H1 (cell line): Measurements from ENCODE around the gene HERC4. TPM values are rescaled to one million over a fixed set of nuclear protein-coding genes. Genes with fewer than 3 reads are reported as not detected.
A peak's percentile ranks its signal among the peaks of the same experiment; 100 is the strongest.

Experiments
- BCL11A ChIP-seq, 2 experiments: IDR thresholded peaks; one replicate each; pipeline ENCODE4 v1.6.1; 2011; ENCODE audit warnings: low read depth in 2 of 2, low read length in 2 of 2, mild to moderate bottlenecking in 2 of 2
- CBX8 ChIP-seq: fragments of 300-800, 300-1000 bp; sonication (generic); IDR thresholded peaks from 2 replicates; pipeline ENCODE4 v1.7.1; 2016; ENCODE audit warnings: low read depth, low read length, borderline replicate concordance
- CHD2 ChIP-seq: IDR thresholded peaks from 2 replicates; pipeline ENCODE4 v1.6.1; 2012; ENCODE audit warnings: low read length, improper control_type of control experiment
- EP300 ChIP-seq, 2 experiments: IDR thresholded peaks; 1 replicate in 1 of 2; 2 replicates in 1 of 2; pipeline ENCODE4 v1.6.1; 2011 to 2012; ENCODE audit warnings: low read depth in 2 of 2, low read length in 2 of 2, mild to moderate bottlenecking in 2 of 2, borderline replicate concordance in 1 of 2, inconsistent platforms in 1 of 2, moderate library complexity in 1 of 2
- MAFK ChIP-seq: IDR thresholded peaks from 2 replicates; pipeline ENCODE4 v1.6.1; 2012; ENCODE audit warnings: low read depth, mild to moderate bottlenecking, improper control_type of control experiment, low read length
- POLR2A ChIP-seq, 2 experiments: IDR thresholded peaks; 1 replicate in 1 of 2; 2 replicates in 1 of 2; pipeline ENCODE4 v1.6.1; 2011; ENCODE audit warnings: low read depth in 2 of 2, low read length in 2 of 2, mild to moderate bottlenecking in 2 of 2; ENCODE audit errors: control extremely low read depth in 1 of 2
- POU5F1 ChIP-seq: IDR thresholded peaks from 2 replicates; pipeline ENCODE4 v1.6.1; 2011; ENCODE audit warnings: low read depth, mild to moderate bottlenecking, low read length, moderate library complexity
- RAD21 ChIP-seq, 2 experiments: IDR thresholded peaks in 1 of 2; conservative IDR thresholded peaks in 1 of 2; 2 replicates each; pipeline ENCODE4 v1.6.1; 2011; ENCODE audit warnings: low read depth in 2 of 2, low read length in 2 of 2, improper control_type of control experiment in 1 of 2, inconsistent platforms in 1 of 2, mild to moderate bottlenecking in 1 of 2, moderate library complexity in 1 of 2
- SIN3A ChIP-seq, 2 experiments: IDR thresholded peaks in 1 of 2; conservative IDR thresholded peaks in 1 of 2; 2 replicates each; pipeline ENCODE4 v1.6.1; 2011 to 2012; ENCODE audit warnings: low read length in 2 of 2, improper control_type of control experiment in 1 of 2, low read depth in 1 of 2, mild to moderate bottlenecking in 1 of 2
- SIRT6 ChIP-seq: IDR thresholded peaks from one replicate; pipeline ENCODE4 v1.7.1; 2012; ENCODE audit warnings: low read length, inconsistent platforms
- SIX5 ChIP-seq: IDR thresholded peaks from 2 replicates; pipeline ENCODE4 v1.6.1; 2011; ENCODE audit warnings: mild to moderate bottlenecking, low read depth, low read length
- SP1 ChIP-seq: IDR thresholded peaks from 2 replicates; pipeline ENCODE4 v1.6.1; 2011; ENCODE audit warnings: low read depth, low read length
- SRF ChIP-seq: IDR thresholded peaks from 2 replicates; pipeline ENCODE4 v1.6.1; 2011; ENCODE audit warnings: mild to moderate bottlenecking, low read depth, low read length, moderate library complexity
- TAF1 ChIP-seq: IDR thresholded peaks from 2 replicates; pipeline ENCODE4 v1.6.1; 2011; ENCODE audit warnings: mild to moderate bottlenecking, low read depth, low read length
- TCF12 ChIP-seq: IDR thresholded peaks from 2 replicates; pipeline ENCODE4 v1.6.1; 2011; ENCODE audit warnings: low read depth, mild to moderate bottlenecking, low read length
- YY1 ChIP-seq: IDR thresholded peaks from 2 replicates; pipeline ENCODE4 v1.6.1; 2011; ENCODE audit warnings: low read depth, mild to moderate bottlenecking, low read length
- ZNF274 ChIP-seq: IDR thresholded peaks from 2 replicates; pipeline ENCODE4 v1.7.0; 2012; ENCODE audit warnings: low read length, borderline replicate concordance; ENCODE audit errors: extremely low read depth
- polyA plus RNA-seq, 7 experiments: library from polyadenylated mRNA; depleted of rRNA in 3 of 7; stranded (reverse) in 5 of 7; unstranded in 2 of 7; fragments of >200 nt in 5 of 7; fragments of 200-250 nt in 2 of 7; gene quantifications; 1 replicate in 5 of 7; 2 replicates in 1 of 7; 4 replicates in 1 of 7; pipeline versions ENCODE4 v1.2.1 to v1.2.3, GENCODE V29; 2011 to 2013; ENCODE audit warnings: missing spikeins in 2 of 7, mixed read lengths in 2 of 7
- total RNA-seq: library from RNA; stranded (reverse); fragmentation: NEBNext Ultra II Directional; extraction: Animal tissue kit (Norgen Biotek cat#: 25700); gene quantifications from 2 replicates; pipeline ENCODE4 v1.2.1, GENCODE V29; 2021
- TF ChIP-seq, protein P1 (sequence below): IDR thresholded peaks from 2 replicates; pipeline ENCODE4 v1.6.1; 2012; ENCODE audit warnings: inconsistent platforms

The HERC4 gene
- total and polyA plus RNA-seq, 2 of the 8 experiments (the other 6 are each of a cell fraction or from before 2014, with no cell fraction given) = 7.5 to 44.0 TPM

DNA sequence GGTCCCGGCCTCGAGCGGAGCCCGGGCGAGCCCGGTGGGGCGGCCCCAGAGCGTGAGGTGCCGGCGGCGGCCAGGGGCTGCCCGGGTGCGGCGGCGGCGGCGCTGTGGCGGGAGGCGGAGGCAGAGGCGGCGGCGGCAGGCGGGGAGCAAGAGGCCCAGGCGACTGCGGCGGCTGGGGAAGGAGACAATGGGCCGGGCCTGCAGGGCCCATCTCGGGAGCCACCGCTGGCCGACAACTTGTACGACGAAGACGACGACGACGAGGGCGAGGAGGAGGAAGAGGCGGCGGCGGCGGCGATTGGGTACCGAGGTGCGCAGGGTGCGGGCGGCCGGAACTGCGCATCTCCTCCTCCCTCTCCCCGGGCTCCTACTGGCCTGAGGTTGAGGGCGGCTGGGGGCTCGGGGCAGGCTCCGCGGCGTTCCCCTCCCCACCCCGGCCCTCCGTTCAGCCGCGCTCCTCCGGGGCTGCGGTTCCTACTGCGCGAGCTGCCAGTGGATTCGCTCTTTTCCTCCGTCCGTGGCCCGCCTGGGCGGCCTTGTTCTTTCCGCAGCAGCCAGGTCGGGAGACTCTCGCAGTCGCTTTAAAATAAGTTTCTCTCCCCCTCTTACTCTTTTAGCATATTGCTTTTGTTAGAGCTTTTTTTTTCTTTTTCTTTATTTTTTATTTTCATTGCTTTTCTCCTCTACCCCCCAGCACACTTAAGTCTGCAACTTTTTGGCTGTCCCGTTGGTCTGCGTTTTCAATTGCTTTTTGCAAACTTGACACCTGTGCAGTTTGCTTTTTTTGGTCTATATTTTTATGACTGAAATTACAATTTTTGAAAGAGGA is 190.0 kb downstream of the HERC4 start (continued):
- TF ChIP-seq YY1 = no peak
- TF ChIP-seq, protein P1, sequence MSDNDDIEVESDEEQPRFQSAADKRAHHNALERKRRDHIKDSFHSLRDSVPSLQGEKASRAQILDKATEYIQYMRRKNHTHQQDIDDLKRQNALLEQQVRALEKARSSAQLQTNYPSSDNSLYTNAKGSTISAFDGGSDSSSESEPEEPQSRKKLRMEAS = peak; percentile 20; the same call in 1 of the 2 replicates
- TF ChIP-seq SP1 = no peak
- TF ChIP-seq BCL11A (IDR thresholded peaks at IDR 0.05; ENCODE audit: low read depth in 2 of 2, low read length in 2 of 2) = no peak
- TF ChIP-seq MAFK = no peak
- TF ChIP-seq CHD2 = no peak
- TF ChIP-seq CBX8 = no peak
- no peak for TF ChIP-seq SIX5
- TF ChIP-seq POLR2A (IDR thresholded peaks at IDR 0.05; ENCODE audit: control extremely low read depth in 1 of 2, low read depth in 2 of 2, low read length in 2 of 2) = peak in 1 of 2 experiments; percentile 37; a peak in 1 of 3 replicates
- TF ChIP-seq SIN3A (conservative IDR thresholded peaks at IDR 0.05 in 1 of 2, IDR thresholded peaks at IDR 0.05 in 1 of 2; ENCODE audit: low read depth in 1 of 2, low read length in 2 of 2) = peak in 1 of 2 experiments; percentile 34; a peak in 1 of 4 replicates
- TF ChIP-seq SIRT6 = no peak
- no peak for TF ChIP-seq EP300 (IDR thresholded peaks at IDR 0.05; ENCODE audit: borderline replicate concordance in 1 of 2, low read depth in 2 of 2, low read length in 2 of 2)
- no peak for TF ChIP-seq TCF12
- no peak for TF ChIP-seq RAD21 (IDR thresholded peaks at IDR 0.05 in 1 of 2, conservative IDR thresholded peaks at IDR 0.05 in 1 of 2; ENCODE audit: low read depth in 2 of 2, low read length in 2 of 2)
- TF ChIP-seq SRF = no peak
- TF ChIP-seq POU5F1 = no peak
- no peak for TF ChIP-seq ZNF274
- TF ChIP-seq TAF1 = no peak
